ENCODE results near the gene BCO1.
A peak's percentile ranks its signal among the peaks of the same experiment; 100 is the strongest.

BCO1 gene

GRCh38 chr16:81314603-81315270 is 76.2 kb downstream of the BCO1 start, which contains the start of gene GAN (continued):
- no peak for TF ChIP-seq HOXA7 (CRISPR knock-in tag; IDR thresholded peaks at IDR 0.05; ENCODE audit: borderline replicate concordance)
- no peak for TF ChIP-seq ZNF423 (tag by site-specific recombination; IDR thresholded peaks at IDR 0.05)
- 0 out of 2 replicates have a peak, but pooled peaks have one; percentile 5 for TF ChIP-seq ZNF341 (tag by site-specific recombination; IDR thresholded peaks at IDR 0.05; ENCODE audit: low read depth)
- no peak for TF ChIP-seq WT1 (tag by site-specific recombination; IDR thresholded peaks at IDR 0.05)
- TF ChIP-seq OSR2 (tag by site-specific recombination; IDR thresholded peaks at IDR 0.05), result 0 out of 2 replicates have a peak, but pooled peaks have one; percentile 14
- TF ChIP-seq ZSCAN30 (tag by site-specific recombination; IDR thresholded peaks at IDR 0.05), result peak; percentile 52; the same call in 1 of the 2 replicates
- no peak for TF ChIP-seq ZNF24 (tag by site-specific recombination; IDR thresholded peaks at IDR 0.05)
- no peak for TF ChIP-seq TRIM28 (IDR thresholded peaks at IDR 0.05; ENCODE audit: borderline replicate concordance, low read length)
- no peak for TF ChIP-seq ZNF513 (tag by site-specific recombination; IDR thresholded peaks at IDR 0.05)
- no peak for TF ChIP-seq ZNF830 (tag by site-specific recombination; IDR thresholded peaks at IDR 0.05; ENCODE audit: low read depth)
- TF ChIP-seq ZNF521 (tag by site-specific recombination; IDR thresholded peaks at IDR 0.05), result no peak
- no peak for TF ChIP-seq ZBTB8A (tag by site-specific recombination; IDR thresholded peaks at IDR 0.05)
- TF ChIP-seq PBX3 (CRISPR knock-in tag; IDR thresholded peaks at IDR 0.05), result no peak
- TF ChIP-seq, protein P1, sequence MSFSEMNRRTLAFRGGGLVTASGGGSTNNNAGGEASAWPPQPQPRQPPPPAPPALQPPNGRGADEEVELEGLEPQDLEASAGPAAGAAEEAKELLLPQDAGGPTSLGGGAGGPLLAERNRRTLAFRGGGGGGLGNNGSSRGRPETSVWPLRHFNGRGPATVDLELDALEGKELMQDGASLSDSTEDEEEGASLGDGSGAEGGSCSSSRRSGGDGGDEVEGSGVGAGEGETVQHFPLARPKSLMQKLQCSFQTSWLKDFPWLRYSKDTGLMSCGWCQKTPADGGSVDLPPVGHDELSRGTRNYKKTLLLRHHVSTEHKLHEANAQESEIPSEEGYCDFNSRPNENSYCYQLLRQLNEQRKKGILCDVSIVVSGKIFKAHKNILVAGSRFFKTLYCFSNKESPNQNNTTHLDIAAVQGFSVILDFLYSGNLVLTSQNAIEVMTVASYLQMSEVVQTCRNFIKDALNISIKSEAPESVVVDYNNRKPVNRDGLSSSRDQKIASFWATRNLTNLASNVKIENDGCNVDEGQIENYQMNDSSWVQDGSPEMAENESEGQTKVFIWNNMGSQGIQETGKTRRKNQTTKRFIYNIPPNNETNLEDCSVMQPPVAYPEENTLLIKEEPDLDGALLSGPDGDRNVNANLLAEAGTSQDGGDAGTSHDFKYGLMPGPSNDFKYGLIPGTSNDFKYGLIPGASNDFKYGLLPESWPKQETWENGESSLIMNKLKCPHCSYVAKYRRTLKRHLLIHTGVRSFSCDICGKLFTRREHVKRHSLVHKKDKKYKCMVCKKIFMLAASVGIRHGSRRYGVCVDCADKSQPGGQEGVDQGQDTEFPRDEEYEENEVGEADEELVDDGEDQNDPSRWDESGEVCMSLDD (tag by site-specific recombination; IDR thresholded peaks at IDR 0.05), result no peak
- peak; percentile 8; the same call in 1 of the 2 replicates for TF ChIP-seq ZBTB17 (tag by site-specific recombination; IDR thresholded peaks at IDR 0.05)
- no peak for TF ChIP-seq RBAK (tag by site-specific recombination; IDR thresholded peaks at IDR 0.05)
- TF ChIP-seq ZNF792 (tag by site-specific recombination; IDR thresholded peaks at IDR 0.05), result no peak
- peak; percentile 95 for TF ChIP-seq ZFHX2 (tag by site-specific recombination; conservative IDR thresholded peaks at IDR 0.05)
- no peak for TF ChIP-seq ZNF175 (tag by site-specific recombination; IDR thresholded peaks at IDR 0.05)
- TF ChIP-seq, protein P2, sequence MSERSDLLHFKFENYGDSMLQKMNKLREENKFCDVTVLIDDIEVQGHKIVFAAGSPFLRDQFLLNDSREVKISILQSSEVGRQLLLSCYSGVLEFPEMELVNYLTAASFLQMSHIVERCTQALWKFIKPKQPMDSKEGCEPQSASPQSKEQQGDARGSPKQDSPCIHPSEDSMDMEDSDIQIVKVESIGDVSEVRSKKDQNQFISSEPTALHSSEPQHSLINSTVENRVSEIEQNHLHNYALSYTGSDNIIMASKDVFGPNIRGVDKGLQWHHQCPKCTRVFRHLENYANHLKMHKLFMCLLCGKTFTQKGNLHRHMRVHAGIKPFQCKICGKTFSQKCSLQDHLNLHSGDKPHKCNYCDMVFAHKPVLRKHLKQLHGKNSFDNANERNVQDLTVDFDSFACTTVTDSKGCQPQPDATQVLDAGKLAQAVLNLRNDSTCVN (tag by site-specific recombination; optimal IDR thresholded peaks at IDR 0.05), result peak; percentile 77
- TF ChIP-seq ZNF704 (tag by site-specific recombination; IDR thresholded peaks at IDR 0.05), result no peak
- TF ChIP-seq ZNF549 (tag by site-specific recombination; IDR thresholded peaks at IDR 0.05), result no peak
- no peak for TF ChIP-seq TCF7L2 (IDR thresholded peaks at IDR 0.05; ENCODE audit: borderline replicate concordance, low read depth, low read length)
- peak; percentile 81; the same call in 1 of the 2 replicates for TF ChIP-seq ZNF223 (tag by site-specific recombination; IDR thresholded peaks at IDR 0.05)
- TF ChIP-seq KLF7 (tag by site-specific recombination; IDR thresholded peaks at IDR 0.05; ENCODE audit: borderline replicate concordance), result no peak; the same call in 1 of the 2 replicates
- peak; percentile 68; the same call in 1 of the 2 replicates for TF ChIP-seq KLF1 (tag by site-specific recombination; IDR thresholded peaks at IDR 0.05)
- TF ChIP-seq, protein P3, sequence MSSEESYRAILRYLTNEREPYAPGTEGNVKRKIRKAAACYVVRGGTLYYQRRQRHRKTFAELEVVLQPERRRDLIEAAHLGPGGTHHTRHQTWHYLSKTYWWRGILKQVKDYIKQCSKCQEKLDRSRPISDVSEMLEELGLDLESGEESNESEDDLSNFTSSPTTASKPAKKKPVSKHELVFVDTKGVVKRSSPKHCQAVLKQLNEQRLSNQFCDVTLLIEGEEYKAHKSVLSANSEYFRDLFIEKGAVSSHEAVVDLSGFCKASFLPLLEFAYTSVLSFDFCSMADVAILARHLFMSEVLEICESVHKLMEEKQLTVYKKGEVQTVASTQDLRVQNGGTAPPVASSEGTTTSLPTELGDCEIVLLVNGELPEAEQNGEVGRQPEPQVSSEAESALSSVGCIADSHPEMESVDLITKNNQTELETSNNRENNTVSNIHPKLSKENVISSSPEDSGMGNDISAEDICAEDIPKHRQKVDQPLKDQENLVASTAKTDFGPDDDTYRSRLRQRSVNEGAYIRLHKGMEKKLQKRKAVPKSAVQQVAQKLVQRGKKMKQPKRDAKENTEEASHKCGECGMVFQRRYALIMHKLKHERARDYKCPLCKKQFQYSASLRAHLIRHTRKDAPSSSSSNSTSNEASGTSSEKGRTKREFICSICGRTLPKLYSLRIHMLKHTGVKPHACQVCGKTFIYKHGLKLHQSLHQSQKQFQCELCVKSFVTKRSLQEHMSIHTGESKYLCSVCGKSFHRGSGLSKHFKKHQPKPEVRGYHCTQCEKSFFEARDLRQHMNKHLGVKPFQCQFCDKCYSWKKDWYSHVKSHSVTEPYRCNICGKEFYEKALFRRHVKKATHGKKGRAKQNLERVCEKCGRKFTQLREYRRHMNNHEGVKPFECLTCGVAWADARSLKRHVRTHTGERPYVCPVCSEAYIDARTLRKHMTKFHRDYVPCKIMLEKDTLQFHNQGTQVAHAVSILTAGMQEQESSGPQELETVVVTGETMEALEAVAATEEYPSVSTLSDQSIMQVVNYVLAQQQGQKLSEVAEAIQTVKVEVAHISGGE (tag by site-specific recombination; conservative IDR thresholded peaks at IDR 0.05; ENCODE audit: low read depth), result peak; percentile 84
- TF ChIP-seq ZNF76 (tag by site-specific recombination; IDR thresholded peaks at IDR 0.05; ENCODE audit: borderline replicate concordance, low read depth), result peak; percentile 41; the same call in 1 of the 2 replicates
- no peak for TF ChIP-seq SCRT2 (tag by site-specific recombination; IDR thresholded peaks at IDR 0.05)

Measured in HEK293 (cell line).